Liver (tissue), 3 donors: ENCODE measurements around the gene LDLRAD3.

ENCODE experiments used
- CTCF ChIP-seq: fragments of 150-350 bp; IDR thresholded peaks from 2 replicates; pipeline ENCODE4 v1.5.1; 2017; ENCODE audit warnings: improper control_type of control experiment, low read depth, low read length; ENCODE audit not compliant: missing input control
- EGR1 ChIP-seq, 2 donors: IDR thresholded peaks; 2 replicates each; pipeline ENCODE4 v1.6.1; 2016 to 2018; ENCODE audit warnings: antibody characterized with exemption in 2 of 2, low read depth in 2 of 2
- FOXA1 ChIP-seq: IDR thresholded peaks from 2 replicates; pipeline ENCODE4 v1.6.1; 2016; ENCODE audit warnings: antibody characterized with exemption
- GABPA ChIP-seq, 2 donors: IDR thresholded peaks in 1 of 2; conservative IDR thresholded peaks in 1 of 2; 2 replicates each; pipeline ENCODE4 v1.6.1; 2016; ENCODE audit warnings: antibody characterized with exemption in 2 of 2, mild to moderate bottlenecking in 1 of 2, moderate library complexity in 1 of 2
- JUND ChIP-seq, 2 donors: IDR thresholded peaks; 2 replicates each; pipeline ENCODE4 v1.6.1; 2016; ENCODE audit warnings: antibody characterized with exemption in 2 of 2
- MAX ChIP-seq: IDR thresholded peaks from 2 replicates; pipeline ENCODE4 v1.6.1; 2016; ENCODE audit warnings: antibody characterized with exemption
- RAD21 ChIP-seq, 2 donors: IDR thresholded peaks; 2 replicates each; pipeline ENCODE4 v1.6.1; 2016; ENCODE audit warnings: antibody characterized with exemption in 2 of 2, mild to moderate bottlenecking in 2 of 2
- REST ChIP-seq: IDR thresholded peaks from 2 replicates; pipeline ENCODE4 v1.6.1; 2016; ENCODE audit warnings: antibody characterized with exemption, mild to moderate bottlenecking
- TAF1 ChIP-seq: conservative IDR thresholded peaks from 2 replicates; pipeline ENCODE4 v1.6.1; 2016; ENCODE audit warnings: antibody characterized with exemption, mild to moderate bottlenecking
- ZBTB33 ChIP-seq: IDR thresholded peaks from 2 replicates; pipeline ENCODE4 v1.6.1; 2016; ENCODE audit warnings: antibody characterized with exemption
- donor health status: healthy.
- donor health status: healthy.

- TF ChIP-seq CTCF: no peak
- no peak for TF ChIP-seq MAX
- no peak for TF ChIP-seq FOXA1
- no peak for TF ChIP-seq REST
- no peak for TF ChIP-seq GABPA (IDR thresholded peaks at IDR 0.05 in 1 of 2, conservative IDR thresholded peaks at IDR 0.05 in 1 of 2)
- no peak for TF ChIP-seq EGR1 (IDR thresholded peaks at IDR 0.05; ENCODE audit: low read depth in 2 of 2)
- no peak for TF ChIP-seq JUND (IDR thresholded peaks at IDR 0.05)
- no peak for TF ChIP-seq RAD21 (IDR thresholded peaks at IDR 0.05)
- TF ChIP-seq ZBTB33: no peak
- no peak for TF ChIP-seq TAF1
Observed at GRCh38 chr11:36130401-36130800, 186.5 kb downstream of the LDLRAD3 start.
